GM12878 (cell line): ENCODE results near the gene TAF11L5. TPM values are rescaled to one million over a fixed set of nuclear protein-coding genes. Genes with fewer than 3 reads are reported as not detected.

Experiments
- ATAC-seq: fragments of 200-7000 bp; cut with Tn5 transposase; 3 replicates; pipeline ENCODE4 v1.9.1; 2020; ENCODE audit warnings: mild to moderate bottlenecking, moderate library complexity
- BruUV-seq: library from RNA; stranded (reverse); fragments of 400-500 nt; replicated peaks from 2 replicates; lab custom pipeline; 2021; lab: Mats Ljungman, UMichigan
- CTCF ChIA-PET: fragments of 300-600 bp; sonication (Branson Sonifier 250); formaldehyde crosslinking; extraction: SDS; loops from one replicate; lab custom pipeline; 2021; ENCODE audit warnings: inconsistent platforms; lab: Yijun Ruan, JAX
- POLR2A ChIA-PET: fragments of 350-600 bp; formaldehyde crosslinking; extraction: SDS; loops from one replicate; lab custom pipeline; 2021; ENCODE audit warnings: inconsistent platforms; lab: Charles Lee
- RAD21 ChIA-PET: fragments of 300-600 bp; sonication (Branson Sonifier 250); formaldehyde crosslinking; loops from one replicate; lab custom pipeline; 2023; ENCODE audit warnings: antibody characterized with exemption; ENCODE audit not compliant: unreplicated experiment; lab: Charles Lee
- SMC1A ChIA-PET: fragments of 300-600 bp; sonication (Branson Sonifier 250); formaldehyde crosslinking; loops from one replicate; lab custom pipeline; 2023; ENCODE audit not compliant: unreplicated experiment, uncharacterized antibody; lab: Charles Lee
- DNase-seq: peaks from one replicate; pipeline ENCODE4 v3.0.0-alpha.2; 2011; ENCODE audit warnings: low read depth, low spot score
- FAIRE-seq: peaks from 3 replicates; lab custom pipeline; 2011; peaks lifted over from hg19 to GRCh38; lab: Jason Lieb, UNC
- H2AFZ ChIP-seq: 2 replicates; pipeline ENCODE4 v1.6.0; 2011; ENCODE audit warnings: low read depth, low read length, control low read depth; ENCODE audit not compliant: control insufficient read depth
- H3K27ac ChIP-seq: 2 replicates; pipeline ENCODE4 v1.5.1; 2011; ENCODE audit warnings: control low read depth; ENCODE audit not compliant: control insufficient read depth, insufficient read depth
- H3K27me3 ChIP-seq, 2 experiments: replicated peaks in 1 of 2; 2 replicates each; pipeline versions ENCODE4 v1.6.0 to v1.6.1; 2011; ENCODE audit warnings: low read length in 1 of 2; ENCODE audit not compliant: control insufficient read depth in 2 of 2, insufficient read depth in 2 of 2
- H3K36me3 ChIP-seq, 2 experiments: 2 replicates each; pipeline ENCODE4 v1.5.1; 2011; ENCODE audit warnings: low read length in 1 of 2; ENCODE audit not compliant: control insufficient read depth in 2 of 2, insufficient read depth in 2 of 2
- H3K4me1 ChIP-seq: 2 replicates; pipeline ENCODE4 v1.6.1; 2011; ENCODE audit warnings: mild to moderate bottlenecking, low read length, moderate library complexity, mixed read lengths; ENCODE audit not compliant: control insufficient read depth, insufficient read depth
- H3K4me2 ChIP-seq: 2 replicates; pipeline ENCODE4 v1.6.0; 2011; ENCODE audit warnings: control low read depth; ENCODE audit not compliant: control insufficient read depth, insufficient read depth
- H3K4me3 ChIP-seq: fragments of 200-600 bp; sonication (generic); 2 replicates; pipeline ENCODE4 v1.5.1; 2016
- H3K79me2 ChIP-seq: 2 replicates; pipeline ENCODE4 v1.6.0; 2011; ENCODE audit warnings: low read length; ENCODE audit not compliant: control insufficient read depth, insufficient read depth
- H3K9ac ChIP-seq: 2 replicates; pipeline ENCODE4 v1.8.0; 2011; ENCODE audit warnings: low read length, control low read depth, mixed read lengths; ENCODE audit not compliant: control insufficient read depth, insufficient read depth
- H3K9me3 ChIP-seq: replicated peaks from 3 replicates; pipeline ENCODE4 v1.5.1; 2011; ENCODE audit warnings: mild to moderate bottlenecking, low read length; ENCODE audit not compliant: control insufficient read depth, insufficient read depth
- H4K20me1 ChIP-seq: 2 replicates; pipeline ENCODE4 v1.6.0; 2011; ENCODE audit not compliant: control insufficient read depth, insufficient read depth
- BACH1 ChIP-seq: fragments of 450-650 bp; IDR thresholded peaks from 2 replicates; pipeline ENCODE4 v1.6.1; 2017; ENCODE audit warnings: mild to moderate bottlenecking, borderline replicate concordance
- BRCA1 ChIP-seq: IDR thresholded peaks from 2 replicates; pipeline ENCODE4 v1.6.1; 2011; ENCODE audit warnings: low read depth, low read length, improper control_type of control experiment
- CBX5 ChIP-seq: sonication (generic); IDR thresholded peaks from 2 replicates; pipeline ENCODE4 v1.6.1; 2016; ENCODE audit warnings: low read depth, moderate library complexity, mild to moderate bottlenecking, inconsistent platforms
- CHD1 ChIP-seq: IDR thresholded peaks from 2 replicates; pipeline ENCODE4 v1.6.1; 2012; ENCODE audit warnings: low read depth, low read length, improper control_type of control experiment
- CHD2 ChIP-seq: IDR thresholded peaks from 2 replicates; pipeline ENCODE4 v1.6.1; 2011; ENCODE audit warnings: low read depth, low read length, improper control_type of control experiment, borderline replicate concordance
- EZH2 ChIP-seq: IDR thresholded peaks from 2 replicates; pipeline ENCODE4 v1.6.1; 2012; ENCODE audit warnings: low read depth, mild to moderate bottlenecking, control low read depth, inconsistent platforms, low read length, borderline replicate concordance; ENCODE audit not compliant: control insufficient read depth
- FOXM1 ChIP-seq: IDR thresholded peaks from 2 replicates; pipeline ENCODE4 v1.6.1; 2012; ENCODE audit warnings: low read depth, mild to moderate bottlenecking, inconsistent platforms, low read length, moderate library complexity
- LARP7 ChIP-seq: fragments of 450-650 bp; IDR thresholded peaks from 2 replicates; pipeline ENCODE4 v1.6.1; 2017; ENCODE audit warnings: mild to moderate bottlenecking
- MTA3 ChIP-seq: IDR thresholded peaks from 2 replicates; pipeline ENCODE4 v1.6.1; 2012; ENCODE audit warnings: low read length, inconsistent platforms, borderline replicate concordance
- MYB ChIP-seq: fragments of 150-350 bp; IDR thresholded peaks from 2 replicates; pipeline ENCODE4 v1.6.1; 2014; ENCODE audit warnings: mild to moderate bottlenecking, low read depth, low read length, borderline replicate concordance
- NFXL1 ChIP-seq: fragments of 450-650 bp; IDR thresholded peaks from 2 replicates; pipeline ENCODE4 v1.6.1; 2017; ENCODE audit warnings: antibody characterized with exemption, mild to moderate bottlenecking, borderline replicate concordance
- RFX5 ChIP-seq: IDR thresholded peaks from 2 replicates; pipeline ENCODE4 v1.6.1; 2011; ENCODE audit warnings: low read depth, low read length, improper control_type of control experiment
- SIX5 ChIP-seq: IDR thresholded peaks from 2 replicates; pipeline ENCODE4 v1.6.1; 2011; ENCODE audit warnings: mild to moderate bottlenecking, low read depth, low read length, moderate library complexity; ENCODE audit not compliant: severe bottlenecking
- WGBS: methylation state at CpG from one replicate; pipeline ENCODE4 v1.1.6; 2016; ENCODE audit warnings: low lambda C conversion rate; ENCODE audit not compliant: insufficient replicate concordance, insufficient coverage; ENCODE audit errors: missing lambda C conversion rate; 5-methylcytosine and 5-hydroxymethylcytosine counted together
- in situ Hi-C: fragments of 300-500 bp; cut with MboI; formaldehyde crosslinking; loops from 9 replicates; pipeline ENCODE4 v1.14.3; 2018; ENCODE audit warnings: mixed read lengths
- intact Hi-C: fragments of 100-400 bp; cut with micrococcal nuclease; formaldehyde crosslinking; loops from one replicate; pipeline ENCODE4 v1.14.2; 2022; ENCODE audit not compliant: unreplicated experiment
- polyA plus RNA-seq, 11 experiments: library from polyadenylated mRNA; depleted of rRNA in 4 of 11; unstranded in 6 of 11; stranded (reverse) in 5 of 11; fragments of >200 nt; fragmentation: Nextera tagmentation in 4 of 11; fragmentation: Illumina TruSeq in 1 of 11; extraction: Ambion mirVana in 4 of 11; extraction: Trizol in 1 of 11; gene quantifications; 1 replicate in 1 of 11; 2 replicates in 10 of 11; pipeline versions ENCODE4 v1.2.1 to v1.2.3, GENCODE V29; 2011 to 2016; ENCODE audit warnings: inconsistent platforms in 2 of 11, missing spikeins in 2 of 11, low read depth in 1 of 11
- total RNA-seq, 4 experiments: library from RNA; depleted of rRNA in 3 of 4; stranded (reverse); fragments of >200 nt in 3 of 4; fragmentation: Illumina TruSeq in 1 of 4; extraction: Trizol in 1 of 4; gene quantifications; 2 replicates each; pipeline versions ENCODE4 v1.2.1 to v1.2.3, GENCODE V29; 2013 to 2021
- TF ChIP-seq, protein P1 (sequence below): IDR thresholded peaks from 2 replicates; pipeline ENCODE4 v1.6.1; 2011; ENCODE audit warnings: borderline replicate concordance, low read depth, mild to moderate bottlenecking, moderate library complexity, low read length; ENCODE audit not compliant: insufficient read depth, poor library complexity, severe bottlenecking
- TF ChIP-seq, protein P2 (sequence below): fragments of 450-650 bp; IDR thresholded peaks from 2 replicates; pipeline ENCODE4 v1.6.1; 2017; ENCODE audit warnings: borderline replicate concordance
- TF ChIP-seq, protein P3 (sequence below): fragments of 150-350 bp; IDR thresholded peaks from 2 replicates; pipeline ENCODE4 v1.6.1; 2016; ENCODE audit warnings: low read depth, low read length

The TAF11L5 gene
- total and polyA plus RNA-seq, 10 of the 15 experiments (the other 5 are each of a cell fraction or from before 2014, with no cell fraction given), result not detected

DNA sequence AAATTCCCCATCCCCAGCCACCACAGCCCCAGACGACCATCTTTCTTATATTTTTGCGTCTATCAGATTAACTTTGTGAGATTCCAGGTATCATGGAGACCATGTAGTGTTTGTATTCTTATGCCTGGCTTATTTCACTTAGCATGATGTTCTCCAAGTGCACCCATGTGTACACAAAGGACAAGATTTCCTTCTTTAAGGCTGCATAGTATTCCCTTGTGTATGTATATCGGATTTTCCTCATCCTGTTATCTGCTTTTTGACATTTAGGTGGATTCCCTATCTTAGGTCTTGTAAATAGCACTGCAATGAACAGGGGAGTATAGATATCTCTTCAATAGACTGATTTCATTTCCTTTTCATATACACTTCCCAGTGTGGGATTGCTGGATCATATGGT is 32.3 kb upstream of the TAF11L5 start:
- no peak for FAIRE-seq
- Histone ChIP-seq H3K9me3 (no peaks in the 10 kb centered on the region; the same call in 2 of the 3 replicates), H3K9ac (no peak overlapping the region), H4K20me1 (no peaks in the 10 kb centered on the region), H3K79me2 (no peaks in the 10 kb centered on the region), H3K27ac (no peak overlapping the region), H3K36me3 (no peaks in the 10 kb centered on the region), H3K4me3 (no peak overlapping the region), H3K27me3 (no peaks in the 10 kb centered on the region), H3K4me2 (no peak overlapping the region), H3K4me1 (no peaks in the 10 kb centered on the region), H2AFZ (no peak overlapping the region)
- no peak for ATAC-seq
- no peak for DNase-seq
- intact Hi-C loops (no loop called here), in situ Hi-C loops (no loop called here)
- ChIA-PET SMC1A (no interaction called here), CTCF (no interaction called here), POLR2A (no interaction called here), RAD21 (no interaction called here)
- TF ChIP-seq CHD1, result no peak
- no peak for TF ChIP-seq FOXM1
- TF ChIP-seq RFX5, result no peak
- TF ChIP-seq BACH1, result no peak
- TF ChIP-seq CBX5, result no peak
- TF ChIP-seq, protein P1, sequence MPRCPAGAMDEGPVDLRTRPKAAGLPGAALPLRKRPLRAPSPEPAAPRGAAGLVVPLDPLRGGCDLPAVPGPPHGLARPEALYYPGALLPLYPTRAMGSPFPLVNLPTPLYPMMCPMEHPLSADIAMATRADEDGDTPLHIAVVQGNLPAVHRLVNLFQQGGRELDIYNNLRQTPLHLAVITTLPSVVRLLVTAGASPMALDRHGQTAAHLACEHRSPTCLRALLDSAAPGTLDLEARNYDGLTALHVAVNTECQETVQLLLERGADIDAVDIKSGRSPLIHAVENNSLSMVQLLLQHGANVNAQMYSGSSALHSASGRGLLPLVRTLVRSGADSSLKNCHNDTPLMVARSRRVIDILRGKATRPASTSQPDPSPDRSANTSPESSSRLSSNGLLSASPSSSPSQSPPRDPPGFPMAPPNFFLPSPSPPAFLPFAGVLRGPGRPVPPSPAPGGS, result no peak
- no peak for TF ChIP-seq BRCA1
- TF ChIP-seq, protein P2, sequence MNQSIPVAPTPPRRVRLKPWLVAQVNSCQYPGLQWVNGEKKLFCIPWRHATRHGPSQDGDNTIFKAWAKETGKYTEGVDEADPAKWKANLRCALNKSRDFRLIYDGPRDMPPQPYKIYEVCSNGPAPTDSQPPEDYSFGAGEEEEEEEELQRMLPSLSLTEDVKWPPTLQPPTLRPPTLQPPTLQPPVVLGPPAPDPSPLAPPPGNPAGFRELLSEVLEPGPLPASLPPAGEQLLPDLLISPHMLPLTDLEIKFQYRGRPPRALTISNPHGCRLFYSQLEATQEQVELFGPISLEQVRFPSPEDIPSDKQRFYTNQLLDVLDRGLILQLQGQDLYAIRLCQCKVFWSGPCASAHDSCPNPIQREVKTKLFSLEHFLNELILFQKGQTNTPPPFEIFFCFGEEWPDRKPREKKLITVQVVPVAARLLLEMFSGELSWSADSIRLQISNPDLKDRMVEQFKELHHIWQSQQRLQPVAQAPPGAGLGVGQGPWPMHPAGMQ, result no peak
- no peak for TF ChIP-seq MYB
- no peak for TF ChIP-seq CHD2
- no peak for TF ChIP-seq MTA3
- no peak for TF ChIP-seq SIX5
- no peak for TF ChIP-seq LARP7
- TF ChIP-seq, protein P3, sequence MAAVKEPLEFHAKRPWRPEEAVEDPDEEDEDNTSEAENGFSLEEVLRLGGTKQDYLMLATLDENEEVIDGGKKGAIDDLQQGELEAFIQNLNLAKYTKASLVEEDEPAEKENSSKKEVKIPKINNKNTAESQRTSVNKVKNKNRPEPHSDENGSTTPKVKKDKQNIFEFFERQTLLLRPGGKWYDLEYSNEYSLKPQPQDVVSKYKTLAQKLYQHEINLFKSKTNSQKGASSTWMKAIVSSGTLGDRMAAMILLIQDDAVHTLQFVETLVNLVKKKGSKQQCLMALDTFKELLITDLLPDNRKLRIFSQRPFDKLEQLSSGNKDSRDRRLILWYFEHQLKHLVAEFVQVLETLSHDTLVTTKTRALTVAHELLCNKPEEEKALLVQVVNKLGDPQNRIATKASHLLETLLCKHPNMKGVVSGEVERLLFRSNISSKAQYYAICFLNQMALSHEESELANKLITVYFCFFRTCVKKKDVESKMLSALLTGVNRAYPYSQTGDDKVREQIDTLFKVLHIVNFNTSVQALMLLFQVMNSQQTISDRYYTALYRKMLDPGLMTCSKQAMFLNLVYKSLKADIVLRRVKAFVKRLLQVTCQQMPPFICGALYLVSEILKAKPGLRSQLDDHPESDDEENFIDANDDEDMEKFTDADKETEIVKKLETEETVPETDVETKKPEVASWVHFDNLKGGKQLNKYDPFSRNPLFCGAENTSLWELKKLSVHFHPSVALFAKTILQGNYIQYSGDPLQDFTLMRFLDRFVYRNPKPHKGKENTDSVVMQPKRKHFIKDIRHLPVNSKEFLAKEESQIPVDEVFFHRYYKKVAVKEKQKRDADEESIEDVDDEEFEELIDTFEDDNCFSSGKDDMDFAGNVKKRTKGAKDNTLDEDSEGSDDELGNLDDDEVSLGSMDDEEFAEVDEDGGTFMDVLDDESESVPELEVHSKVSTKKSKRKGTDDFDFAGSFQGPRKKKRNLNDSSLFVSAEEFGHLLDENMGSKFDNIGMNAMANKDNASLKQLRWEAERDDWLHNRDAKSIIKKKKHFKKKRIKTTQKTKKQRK, result no peak
- no peak for TF ChIP-seq EZH2
- no peak for TF ChIP-seq NFXL1
- BruUV-seq, result no TSS peak
- WGBS, result 33% methylated on average over 3 of the region's 3 CpGs
